Skeletal muscle satellite cell (primary cell): ENCODE results near the gene TBC1D1.
"Not testable (repeated sequence)": the region's sequence is repeated elsewhere in the genome, so short reads cannot be mapped to it uniquely, and the experiment has no call there.

Experiments used
- H3K27me3 ChIP-seq: 2 replicates; pipeline ENCODE4 v1.7.0; 2013; ENCODE audit warnings: low read length; ENCODE audit not compliant: control insufficient read depth, insufficient read depth
- H3K36me3 ChIP-seq: 2 replicates; pipeline ENCODE4 v1.7.0; 2013; ENCODE audit warnings: mild to moderate bottlenecking, control low read depth, low read length; ENCODE audit not compliant: insufficient read depth
- H3K4me1 ChIP-seq: 2 replicates; pipeline ENCODE4 v1.7.0; 2013; ENCODE audit warnings: low read length; ENCODE audit not compliant: control insufficient read depth, insufficient read depth
- H3K4me2 ChIP-seq: 2 replicates; pipeline ENCODE4 v1.7.0; 2013; ENCODE audit warnings: mild to moderate bottlenecking, low read length
- H3K4me3 ChIP-seq: 2 replicates; pipeline ENCODE4 v1.7.0; 2013; ENCODE audit warnings: low read length
- H3K9ac ChIP-seq: 2 replicates; pipeline ENCODE4 v1.7.0; 2013; ENCODE audit warnings: mild to moderate bottlenecking, low read depth, low read length, moderate library complexity
- H3K9me3 ChIP-seq: replicated peaks from 2 replicates; pipeline ENCODE4 v1.7.0; 2013; ENCODE audit warnings: mild to moderate bottlenecking, control low read depth, low read length

Gene TBC1D1

GRCh38 chr4:38009949-38010348 is 119.1 kb downstream of the TBC1D1 start:
- no peak overlapping the region for H3K4me2 ChIP-seq
- no peaks in the 10 kb centered on the region for H3K9me3 ChIP-seq
- no peak overlapping the region for H3K9ac ChIP-seq
- no peaks in the 10 kb centered on the region for H3K36me3 ChIP-seq
- no peak overlapping the region for H3K4me3 ChIP-seq
- H3K27me3 ChIP-seq = no peaks in the 10 kb centered on the region
- H3K4me1 ChIP-seq = peaks cover 15% of the 10 kb centered on the region

DNA sequence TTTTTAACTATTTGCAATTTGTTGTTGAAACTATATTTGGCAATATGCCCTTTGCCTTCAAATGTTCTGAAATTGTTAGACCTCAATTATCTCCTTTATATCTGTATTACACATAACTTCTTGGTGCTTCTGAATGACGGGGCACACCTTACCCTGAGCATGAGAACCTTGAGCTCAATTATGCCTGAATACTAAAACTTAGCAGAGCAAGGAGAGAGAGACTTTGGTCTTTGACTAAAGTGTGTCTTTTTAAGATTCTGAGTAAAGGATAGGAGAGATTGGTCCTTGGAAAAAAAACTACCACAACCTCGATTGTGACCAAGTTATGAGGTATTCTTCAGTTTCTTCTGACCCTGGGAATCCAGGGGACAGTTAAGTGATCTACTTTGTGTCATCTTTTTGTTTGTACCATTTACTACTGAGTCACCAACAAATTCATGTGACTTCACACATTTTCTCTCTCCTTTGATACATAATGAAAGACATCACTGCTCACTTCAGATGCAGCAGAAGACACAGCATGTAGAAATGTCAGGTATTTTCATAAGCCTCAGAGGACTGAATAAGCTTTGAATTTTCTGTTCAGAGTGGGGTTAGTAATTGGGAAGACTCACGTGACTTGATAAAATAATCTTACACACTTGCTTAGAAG is 120.8 kb downstream of the TBC1D1 start:
- Histone ChIP-seq H3K36me3 (peaks cover 6% of the 10 kb centered on the region), H3K4me3 (no peak overlapping the region), H3K9me3 (no peaks in the 10 kb centered on the region), H3K9ac (no peak overlapping the region), H3K4me2 (no peak overlapping the region), H3K27me3 (no peaks in the 10 kb centered on the region), H3K4me1 (peaks cover 15% of the 10 kb centered on the region)

GRCh38 chr4:38013461-38014366 is 122.8 kb downstream of the TBC1D1 start:
- Histone ChIP-seq H3K9me3 (no peaks in the 10 kb centered on the region), H3K4me2 (no peak overlapping the region), H3K36me3 (peaks cover 12% of the 10 kb centered on the region), H3K9ac (no peak overlapping the region), H3K27me3 (no peaks in the 10 kb centered on the region), H3K4me3 (no peak overlapping the region), H3K4me1 (peaks cover 15% of the 10 kb centered on the region)

DNA sequence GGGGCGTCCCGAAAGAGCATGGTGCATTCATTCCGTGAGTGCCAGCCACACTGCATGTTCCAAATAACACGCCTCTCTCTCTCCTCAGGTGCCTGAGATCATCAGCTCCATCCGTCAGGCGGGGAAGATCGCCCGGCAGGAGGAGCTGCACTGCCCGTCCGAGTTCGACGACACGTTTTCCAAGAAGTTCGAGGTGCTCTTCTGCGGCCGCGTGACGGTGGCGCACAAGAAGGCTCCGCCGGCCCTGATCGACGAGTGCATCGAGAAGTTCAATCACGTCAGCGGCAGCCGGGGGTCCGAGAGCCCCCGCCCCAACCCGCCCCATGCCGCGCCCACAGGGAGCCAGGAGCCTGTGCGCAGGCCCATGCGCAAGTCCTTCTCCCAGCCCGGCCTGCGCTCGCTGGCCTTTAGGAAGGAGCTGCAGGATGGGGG is 123.6 kb downstream of the TBC1D1 start:
- Histone ChIP-seq H3K36me3 (peaks cover 12% of the 10 kb centered on the region), H3K4me2 (no peak overlapping the region), H3K4me3 (no peak overlapping the region), H3K4me1 (peaks cover 15% of the 10 kb centered on the region), H3K27me3 (no peaks in the 10 kb centered on the region), H3K9me3 (no peaks in the 10 kb centered on the region), H3K9ac (no peak overlapping the region)

GRCh38 chr4:38015886-38016515 is 125.1 kb downstream of the TBC1D1 start:
- Histone ChIP-seq H3K27me3 (no peaks in the 10 kb centered on the region), H3K9me3 (no peaks in the 10 kb centered on the region), H3K4me1 (peaks cover 15% of the 10 kb centered on the region), H3K9ac (no peak overlapping the region), H3K36me3 (peaks cover 12% of the 10 kb centered on the region), H3K4me3 (no peak overlapping the region), H3K4me2 (no peak overlapping the region)

- no peak overlapping the region for H3K4me3 ChIP-seq
- H3K4me1 ChIP-seq = peaks cover 15% of the 10 kb centered on the region
- H3K9ac ChIP-seq = no peak overlapping the region
- no peaks in the 10 kb centered on the region for H3K27me3 ChIP-seq
- H3K36me3 ChIP-seq = peaks cover 15% of the 10 kb centered on the region
- H3K4me2 ChIP-seq = no peak overlapping the region
- no peaks in the 10 kb centered on the region for H3K9me3 ChIP-seq
Observed at GRCh38 chr4:38016698-38017097, 125.8 kb downstream of the TBC1D1 start.

DNA sequence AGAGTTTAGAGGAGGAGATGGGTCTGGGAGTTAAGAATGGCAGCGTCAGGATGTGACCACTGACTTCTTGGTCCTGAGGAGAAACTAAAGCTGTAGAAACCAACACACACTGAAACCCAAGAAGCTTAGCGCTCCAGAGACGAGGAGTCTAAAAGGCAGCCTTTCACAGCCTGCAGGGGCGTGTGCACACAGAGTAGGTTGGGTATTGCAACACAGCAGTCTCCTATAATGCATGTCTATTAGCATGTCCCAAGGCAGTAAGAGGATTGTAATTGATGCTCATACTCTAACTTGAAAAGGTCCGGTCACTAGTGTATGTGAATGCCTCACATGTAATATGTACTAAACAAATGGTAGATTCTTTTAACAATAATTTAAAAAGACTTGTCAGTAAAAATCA is 126.7 kb downstream of the TBC1D1 start:
- Histone ChIP-seq H3K4me3 (no peak overlapping the region), H3K4me2 (no peak overlapping the region), H3K36me3 (peaks cover 19% of the 10 kb centered on the region)

DNA sequence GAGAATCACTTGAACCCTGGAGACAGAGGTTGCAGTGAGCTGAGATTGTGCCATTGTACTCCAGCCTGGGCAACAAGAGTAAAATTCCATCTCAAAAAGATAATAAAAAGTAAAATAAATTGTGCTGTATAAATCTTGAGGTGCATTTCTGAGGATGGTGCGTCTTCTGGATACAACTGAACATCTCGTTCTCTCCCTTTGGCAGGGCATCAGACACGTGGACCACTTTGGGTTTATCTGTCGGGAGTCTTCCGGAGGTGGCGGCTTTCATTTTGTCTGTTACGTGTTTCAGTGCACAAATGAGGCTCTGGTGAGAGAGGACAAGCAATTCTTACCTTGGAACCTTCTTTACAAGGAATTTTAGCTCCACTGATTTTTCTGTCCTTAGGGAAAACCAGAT is 129.5 kb downstream of the TBC1D1 start:
- no peak overlapping the region for H3K4me3 ChIP-seq
- H3K9ac ChIP-seq = no peak overlapping the region
- no peaks in the 10 kb centered on the region for H3K27me3 ChIP-seq
- H3K9me3 ChIP-seq = no peaks in the 10 kb centered on the region
- H3K36me3 ChIP-seq = peaks cover 22% of the 10 kb centered on the region
- H3K4me1 ChIP-seq = no peaks in the 10 kb centered on the region
- H3K4me2 ChIP-seq = no peak overlapping the region

More for the DNA sequence above, 126.7 kb downstream of the TBC1D1 start:
- H3K4me1 ChIP-seq = peaks cover 15% of the 10 kb centered on the region
- H3K9ac ChIP-seq = no peak overlapping the region
- H3K27me3 ChIP-seq = no peaks in the 10 kb centered on the region
- H3K9me3 ChIP-seq = no peaks in the 10 kb centered on the region

DNA sequence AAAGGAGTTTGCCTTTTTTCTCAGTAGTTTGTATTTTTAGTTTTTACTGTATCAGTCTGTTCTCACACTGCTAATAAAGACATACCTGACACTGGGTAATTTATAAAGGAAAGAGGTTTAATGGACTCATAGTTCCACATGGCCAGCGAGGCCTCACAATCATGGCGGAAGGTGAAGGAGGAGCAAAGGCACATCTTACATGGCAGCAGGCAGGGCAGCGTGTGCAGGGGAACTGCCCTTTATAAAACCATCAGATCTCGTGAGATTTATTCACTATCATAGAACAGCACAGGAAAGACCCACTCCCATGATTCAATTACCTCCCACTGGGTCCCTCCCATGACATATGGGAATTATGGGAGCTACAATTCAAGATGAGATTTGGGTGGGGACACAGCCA is 130.1 kb downstream of the TBC1D1 start:
- H3K9me3 ChIP-seq, H3K4me3 ChIP-seq, H3K27me3 ChIP-seq, H3K4me2 ChIP-seq, H3K4me1 ChIP-seq, H3K9ac ChIP-seq: not testable (repeated sequence)
- peaks cover 24% of the 10 kb centered on the region for H3K36me3 ChIP-seq

GRCh38 chr4:38021751-38022150 is 130.9 kb downstream of the TBC1D1 start:
- Histone ChIP-seq H3K4me3 (no peak overlapping the region), H3K9ac (no peak overlapping the region), H3K9me3 (no peaks in the 10 kb centered on the region), H3K36me3 (peaks cover 19% of the 10 kb centered on the region), H3K4me1 (no peaks in the 10 kb centered on the region), H3K4me2 (no peak overlapping the region), H3K27me3 (no peaks in the 10 kb centered on the region)

GRCh38 chr4:38023347-38024205 is 132.7 kb downstream of the TBC1D1 start:
- Histone ChIP-seq H3K27me3 (no peaks in the 10 kb centered on the region), H3K9ac (no peak overlapping the region), H3K4me2 (no peak overlapping the region), H3K9me3 (no peaks in the 10 kb centered on the region), H3K4me3 (no peak overlapping the region), H3K36me3 (peaks cover 16% of the 10 kb centered on the region), H3K4me1 (no peaks in the 10 kb centered on the region)
